CD14-positive monocyte (primary cell): ENCODE measurements around the gene SLC35F1. TPM values are rescaled to one million over a fixed set of nuclear protein-coding genes. Genes with fewer than 3 reads are reported as not detected.

Source experiments
- DNase-seq, 3 donors: peaks; one replicate each; pipeline ENCODE4 v3.0.0-alpha.2; 2011 to 2022
- H2AFZ ChIP-seq: 2 replicates; pipeline ENCODE4 v1.6.0; 2012; ENCODE audit warnings: mild to moderate bottlenecking, low read depth, low read length, inconsistent platforms; ENCODE audit not compliant: insufficient read depth, poor library complexity, severe bottlenecking
- H3K27ac ChIP-seq, 2 donors: 1 replicate in 1 of 2; 2 replicates in 1 of 2; pipeline ENCODE4 v1.5.1; 2012 to 2013; ENCODE audit warnings: low read length in 2 of 2, control low read depth in 1 of 2, inconsistent platforms in 1 of 2, low read depth in 1 of 2, mild to moderate bottlenecking in 1 of 2
- H3K27me3 ChIP-seq, 2 donors: one replicate each; pipeline versions ENCODE4 v1.6.0 to v1.6.1; 2011 to 2013; ENCODE audit warnings: low read length in 2 of 2; ENCODE audit not compliant: control insufficient read depth in 2 of 2, insufficient read depth in 2 of 2
- H3K36me3 ChIP-seq, 2 donors: replicated peaks in 1 of 2; 1 replicate in 1 of 2; 2 replicates in 1 of 2; pipeline versions ENCODE4 v1.5.1 to v1.6.1; 2012 to 2013; ENCODE audit warnings: low read length in 2 of 2, control low read depth in 1 of 2, inconsistent platforms in 1 of 2, mild to moderate bottlenecking in 1 of 2; ENCODE audit not compliant: insufficient read depth in 2 of 2, control insufficient read depth in 1 of 2
- H3K4me1 ChIP-seq, 2 donors: 1 replicate in 1 of 2; 2 replicates in 1 of 2; pipeline versions ENCODE4 v1.5.1 to v1.6.1; 2012 to 2013; ENCODE audit warnings: low read length in 2 of 2, control low read depth in 1 of 2, inconsistent platforms in 1 of 2, mild to moderate bottlenecking in 1 of 2, moderate library complexity in 1 of 2; ENCODE audit not compliant: insufficient read depth in 2 of 2, control insufficient read depth in 1 of 2
- H3K4me2 ChIP-seq: replicated peaks from 2 replicates; pipeline ENCODE3; 2012; ENCODE audit warnings: low read length, moderate library complexity, mild to moderate bottlenecking; ENCODE audit not compliant: poor library complexity, severe bottlenecking; ENCODE audit errors: extremely low read depth
- H3K4me3 ChIP-seq, 3 experiments: fragments of 200-600 bp in 1 of 3; sonication (generic) in 1 of 3; replicated peaks in 1 of 3; 1 replicate in 2 of 3; 2 replicates in 1 of 3; pipeline ENCODE4 v1.5.1; 2011 to 2013; ENCODE audit warnings: low read length in 3 of 3, mild to moderate bottlenecking in 3 of 3, control low read depth in 2 of 3, low read depth in 2 of 3, inconsistent platforms in 1 of 3, moderate library complexity in 1 of 3
- H3K79me2 ChIP-seq: 2 replicates; pipeline ENCODE4 v1.6.0; 2012; ENCODE audit warnings: mild to moderate bottlenecking, control low read depth, inconsistent platforms, low read length, moderate library complexity; ENCODE audit not compliant: insufficient read depth
- H3K9ac ChIP-seq: 2 replicates; pipeline ENCODE4 v1.6.0; 2017; ENCODE audit warnings: low read length, mild to moderate bottlenecking; ENCODE audit not compliant: insufficient read depth, poor library complexity, severe bottlenecking
- H3K9me3 ChIP-seq, 2 donors: replicated peaks in 1 of 2; 1 replicate in 1 of 2; 2 replicates in 1 of 2; pipeline versions ENCODE4 v1.5.1 to v1.6.1; 2012 to 2013; ENCODE audit warnings: low read length in 2 of 2, control low read depth in 1 of 2; ENCODE audit not compliant: control insufficient read depth in 1 of 2, insufficient read depth in 1 of 2
- H4K20me1 ChIP-seq: 2 replicates; pipeline ENCODE4 v1.6.0; 2012; ENCODE audit warnings: mild to moderate bottlenecking, low read length, control low read depth, moderate library complexity; ENCODE audit not compliant: insufficient read depth
- H3K27ac Mint-ChIP-seq, 7 donors: one replicate each; pipeline ENCODE4 v1.8.0; 2020; ENCODE audit warnings: mild to moderate bottlenecking in 7 of 7, mixed read lengths in 7 of 7, moderate library complexity in 6 of 7, inconsistent platforms in 2 of 7
- H3K27me3 Mint-ChIP-seq, 3 donors: one replicate each; pipeline ENCODE4 v1.8.0; 2021 to 2022; ENCODE audit warnings: low read depth in 3 of 3, mild to moderate bottlenecking in 3 of 3, mixed read lengths in 3 of 3, moderate library complexity in 3 of 3, inconsistent platforms in 1 of 3
- H3K36me3 Mint-ChIP-seq, 2 donors: one replicate each; pipeline ENCODE4 v1.8.0; 2020; ENCODE audit warnings: mixed read lengths in 2 of 2, inconsistent platforms in 1 of 2, mild to moderate bottlenecking in 1 of 2
- H3K4me1 Mint-ChIP-seq: one replicate; pipeline ENCODE4 v1.8.0; 2020; ENCODE audit warnings: mild to moderate bottlenecking, mixed read lengths
- H3K4me3 Mint-ChIP-seq, 2 donors: one replicate each; pipeline ENCODE4 v1.8.0; 2020; ENCODE audit warnings: mild to moderate bottlenecking in 2 of 2, mixed read lengths in 2 of 2, moderate library complexity in 1 of 2
- H3K9me3 Mint-ChIP-seq, 7 donors: one replicate each; pipeline ENCODE4 v1.8.0; 2020 to 2022; ENCODE audit warnings: mixed read lengths in 7 of 7, mild to moderate bottlenecking in 6 of 7, moderate library complexity in 6 of 7, inconsistent platforms in 2 of 7
- CTCF ChIP-seq: fragments of 200-600 bp; IDR thresholded peaks from one replicate; pipeline ENCODE4 v1.8.0; 2022; ENCODE audit warnings: antibody characterized with exemption, mild to moderate bottlenecking
- WGBS: methylation state at CpG from one replicate; pipeline ENCODE4 v1.1.5; 2013; ENCODE audit warnings: missing lambda C conversion rate; ENCODE audit not compliant: insufficient coverage; 5-methylcytosine and 5-hydroxymethylcytosine counted together
- intact Hi-C, 2 donors: fragments of 100-400 bp; cut with micrococcal nuclease; formaldehyde crosslinking; loops; one replicate each; pipeline versions ENCODE4 v1.15.0 to v1.15.1; 2023
- polyA plus RNA-seq, 3 donors: library from polyadenylated mRNA; depleted of rRNA in 1 of 3; unstranded in 2 of 3; stranded (reverse) in 1 of 3; fragments of 300-500 nt in 2 of 3; fragments of >200 nt in 1 of 3; fragmentation: Illumina TruSeq in 2 of 3; gene quantifications; 1 replicate in 2 of 3; 2 replicates in 1 of 3; pipeline ENCODE4 v1.2.3, GENCODE V29; 2012 to 2021

SLC35F1 gene
- polyA plus RNA-seq, 3 donors: not detected

- H2AFZ ChIP-seq: no peak overlapping the region
- Mint-ChIP-seq H3K4me3 (no peak overlapping the region), H3K27me3 (peaks cover 0 to 3% (median 2%) of the 10 kb centered on the region in 3 donors), H3K4me1 (no peaks in the 10 kb centered on the region), H3K27ac (no peak overlapping the region), H3K9me3 (no peaks in the 10 kb centered on the region), H3K36me3 (no peaks in the 10 kb centered on the region)
- intact Hi-C loops: no loop called here
- H3K9me3 ChIP-seq: no peaks in the 10 kb centered on the region
- no peak overlapping the region for H3K4me2 ChIP-seq
- no peaks in the 10 kb centered on the region for H3K36me3 ChIP-seq
- H3K27me3 ChIP-seq: no peaks in the 10 kb centered on the region
- H3K9ac ChIP-seq: no peak overlapping the region
- H3K4me3 ChIP-seq: no peak overlapping the region
- no peaks in the 10 kb centered on the region for H3K4me1 ChIP-seq
- no CpG with 5 or more reads among the region's 1 CpG for WGBS
- TF ChIP-seq CTCF: no peak
- no peak for DNase-seq
- no peaks in the 10 kb centered on the region for H3K79me2 ChIP-seq
- no peaks in the 10 kb centered on the region for H4K20me1 ChIP-seq
- no peak overlapping the region for H3K27ac ChIP-seq
Observed at GRCh38 chr6:118294906-118295305, 387.8 kb downstream of the SLC35F1 start.

- Histone ChIP-seq H3K4me2 (no peak overlapping the region), H3K9ac (no peak overlapping the region), H3K36me3 (no peaks in the 10 kb centered on the region), H3K4me3 (no peak overlapping the region), H3K9me3 (no peaks in the 10 kb centered on the region), H3K4me1 (no peaks in the 10 kb centered on the region), H3K27me3 (no peaks in the 10 kb centered on the region), H4K20me1 (no peaks in the 10 kb centered on the region), H3K27ac (no peak overlapping the region), H3K79me2 (no peaks in the 10 kb centered on the region), H2AFZ (no peak overlapping the region)
- Mint-ChIP-seq H3K4me1 (no peaks in the 10 kb centered on the region), H3K27ac (no peak overlapping the region), H3K9me3 (no peaks in the 10 kb centered on the region), H3K4me3 (no peak overlapping the region), H3K27me3 (peaks cover 0 to 3% (median 2%) of the 10 kb centered on the region in 3 donors), H3K36me3 (no peaks in the 10 kb centered on the region)
- no peak for DNase-seq
- no peak for TF ChIP-seq CTCF
- intact Hi-C loops: no loop called here
Observed at GRCh38 chr6:118295336-118295735, 388.3 kb downstream of the SLC35F1 start.
